ENCODE data around the gene GALNT7.

Gene GALNT7

DNA sequence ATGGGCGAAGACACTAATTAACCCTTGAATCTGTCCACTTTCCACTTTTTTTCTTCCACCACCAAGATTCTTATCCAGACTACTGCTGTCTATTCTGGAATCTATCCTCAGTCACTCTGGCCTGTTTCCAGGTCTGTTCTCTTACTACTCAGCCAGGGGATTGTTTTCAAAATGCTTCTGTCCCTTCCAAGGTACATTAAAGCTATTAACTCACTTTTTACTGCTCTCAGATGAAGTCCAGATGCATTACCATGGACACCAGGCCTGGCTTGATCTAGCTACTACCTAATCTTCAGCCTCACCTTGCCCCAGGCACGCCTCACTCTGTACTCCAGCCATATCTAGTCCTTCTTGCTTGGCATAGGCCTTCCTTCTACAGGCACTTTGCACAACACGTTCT, 66.4 kb downstream of the GALNT7 start:
- TF ChIP-seq, protein P1, sequence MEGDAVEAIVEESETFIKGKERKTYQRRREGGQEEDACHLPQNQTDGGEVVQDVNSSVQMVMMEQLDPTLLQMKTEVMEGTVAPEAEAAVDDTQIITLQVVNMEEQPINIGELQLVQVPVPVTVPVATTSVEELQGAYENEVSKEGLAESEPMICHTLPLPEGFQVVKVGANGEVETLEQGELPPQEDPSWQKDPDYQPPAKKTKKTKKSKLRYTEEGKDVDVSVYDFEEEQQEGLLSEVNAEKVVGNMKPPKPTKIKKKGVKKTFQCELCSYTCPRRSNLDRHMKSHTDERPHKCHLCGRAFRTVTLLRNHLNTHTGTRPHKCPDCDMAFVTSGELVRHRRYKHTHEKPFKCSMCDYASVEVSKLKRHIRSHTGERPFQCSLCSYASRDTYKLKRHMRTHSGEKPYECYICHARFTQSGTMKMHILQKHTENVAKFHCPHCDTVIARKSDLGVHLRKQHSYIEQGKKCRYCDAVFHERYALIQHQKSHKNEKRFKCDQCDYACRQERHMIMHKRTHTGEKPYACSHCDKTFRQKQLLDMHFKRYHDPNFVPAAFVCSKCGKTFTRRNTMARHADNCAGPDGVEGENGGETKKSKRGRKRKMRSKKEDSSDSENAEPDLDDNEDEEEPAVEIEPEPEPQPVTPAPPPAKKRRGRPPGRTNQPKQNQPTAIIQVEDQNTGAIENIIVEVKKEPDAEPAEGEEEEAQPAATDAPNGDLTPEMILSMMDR (IDR thresholded peaks at IDR 0.05; ENCODE audit: extremely low read depth, missing control alignments): no peak
- DNase-seq (ENCODE audit: low spot score): no peak

DNA sequence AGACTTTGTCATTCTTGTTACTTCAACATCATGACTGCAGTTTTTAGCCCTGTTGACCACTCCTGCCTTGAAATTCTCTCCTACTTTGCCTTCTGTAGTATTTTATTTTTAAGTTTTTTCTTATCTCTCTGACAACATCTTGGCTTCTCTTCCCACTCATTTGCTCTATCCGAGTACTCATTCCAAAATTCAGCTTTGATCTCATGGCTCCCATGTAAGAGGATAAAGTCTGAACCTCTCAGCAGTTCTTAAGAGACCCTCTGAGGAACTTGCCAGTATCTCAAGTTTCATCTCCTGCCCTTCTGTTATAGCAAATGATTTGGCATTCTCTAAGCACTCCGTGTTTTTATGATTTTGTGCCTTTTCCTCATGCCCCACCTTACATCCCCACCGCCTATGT, 67.7 kb downstream of the GALNT7 start:
- DNase-seq (ENCODE audit: low spot score): no peak
- TF ChIP-seq, protein P1 (IDR thresholded peaks at IDR 0.05; ENCODE audit: extremely low read depth, missing control alignments): no peak

DNA sequence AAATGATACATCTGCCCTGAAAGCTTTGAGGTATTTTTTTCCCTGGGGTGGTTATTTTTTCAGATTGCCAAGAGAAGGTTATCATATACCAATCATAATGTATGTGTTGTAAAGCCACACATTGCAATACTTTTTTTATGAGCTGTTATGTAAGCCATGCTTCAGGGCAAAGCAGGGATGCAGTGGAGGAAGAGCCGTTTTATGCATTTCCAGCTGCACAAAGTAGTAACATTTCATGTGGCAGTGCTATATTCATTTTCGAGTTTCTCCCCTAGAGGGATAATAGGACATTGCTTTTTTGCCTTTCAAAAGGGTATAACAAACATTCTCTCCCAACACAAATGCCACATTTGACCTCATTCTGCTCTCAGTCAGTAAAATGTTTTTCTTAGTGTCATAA, 68.5 kb downstream of the GALNT7 start:
- no peak for DNase-seq (ENCODE audit: low spot score)
- TF ChIP-seq, protein P1 (IDR thresholded peaks at IDR 0.05; ENCODE audit: extremely low read depth, missing control alignments): no peak

DNA sequence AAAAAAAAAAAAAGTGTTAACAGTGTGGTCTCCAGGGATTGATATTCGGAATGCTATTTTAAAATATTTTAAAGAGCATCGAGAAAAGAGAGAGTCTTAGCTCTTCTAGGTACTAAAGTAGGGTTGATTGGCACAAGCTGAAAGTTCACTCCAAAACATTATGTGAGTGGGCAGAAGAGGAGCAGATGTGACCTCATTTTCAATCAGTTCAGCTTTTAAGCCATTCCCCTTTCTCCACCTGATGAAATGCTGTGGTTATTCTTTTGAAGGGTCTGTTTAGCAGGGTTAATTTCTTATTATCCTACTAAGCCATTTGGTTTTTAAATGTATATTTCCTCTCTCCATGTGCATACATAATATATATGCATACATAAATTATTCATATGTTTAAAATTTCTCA, 69.2 kb downstream of the GALNT7 start:
- DNase-seq (ENCODE audit: low spot score): no peak
- TF ChIP-seq, protein P1 (IDR thresholded peaks at IDR 0.05; ENCODE audit: extremely low read depth, missing control alignments): no peak

DNA sequence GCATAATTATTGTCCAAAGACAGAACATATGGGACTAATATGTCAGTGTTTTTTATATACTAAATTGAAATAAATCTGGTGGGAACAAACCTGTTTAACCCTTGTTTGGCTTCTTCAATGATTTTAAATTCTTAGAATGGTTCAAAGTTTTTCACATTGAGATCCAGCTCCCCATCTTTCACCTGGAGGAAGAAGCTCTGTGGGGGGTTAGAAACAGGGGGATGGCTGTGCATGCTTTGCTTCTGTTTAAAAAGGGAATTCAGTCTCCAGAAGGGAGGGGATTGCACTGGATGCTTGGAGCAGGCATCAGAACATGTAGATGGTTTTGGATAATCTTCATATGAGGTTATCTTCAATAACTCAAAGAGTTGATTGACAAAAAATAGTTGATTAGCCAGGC, 72.1 kb downstream of the GALNT7 start:
- TF ChIP-seq, protein P1 (IDR thresholded peaks at IDR 0.05; ENCODE audit: extremely low read depth, missing control alignments): no peak
- DNase-seq (ENCODE audit: low spot score): no peak

DNA sequence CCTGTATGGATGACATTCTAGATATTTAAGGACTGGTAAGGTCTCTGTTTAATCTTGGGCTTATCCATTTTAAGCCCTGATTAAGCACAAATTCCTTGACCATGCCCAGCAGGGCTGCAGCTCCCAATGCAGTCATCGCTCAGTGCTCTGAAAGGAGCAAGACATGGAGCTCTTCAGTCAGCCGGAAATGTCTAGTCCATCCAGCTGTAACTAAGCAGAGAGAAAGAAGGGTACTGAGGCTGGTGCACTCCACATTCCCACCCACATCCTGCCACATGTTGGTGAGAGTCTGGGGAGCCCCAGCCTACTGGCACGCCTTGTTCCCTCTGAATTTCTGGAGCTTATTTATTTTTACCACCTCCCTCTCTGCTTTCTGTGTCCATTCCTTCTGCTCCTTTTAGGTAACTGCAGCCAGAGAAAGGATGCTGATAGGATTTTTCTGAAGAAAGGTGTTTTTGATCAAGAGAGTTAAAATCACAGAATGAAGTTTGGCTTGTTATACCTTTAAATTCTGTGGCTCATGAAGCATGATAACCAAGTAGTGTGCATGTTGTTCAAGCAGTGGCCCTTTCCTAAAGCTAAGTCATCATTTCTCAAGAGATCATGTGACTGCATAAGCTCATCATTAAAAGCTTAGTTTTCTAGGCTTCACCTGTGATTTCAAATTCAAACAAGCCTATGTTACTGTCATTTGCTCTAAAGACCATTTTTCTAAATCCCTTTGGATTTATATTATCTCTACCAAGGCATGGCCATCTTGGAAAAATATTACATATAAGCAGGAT, 74.0 kb downstream of the GALNT7 start:
- no peak for DNase-seq (ENCODE audit: low spot score)
- TF ChIP-seq, protein P1 (IDR thresholded peaks at IDR 0.05; ENCODE audit: extremely low read depth, missing control alignments): no peak

DNA sequence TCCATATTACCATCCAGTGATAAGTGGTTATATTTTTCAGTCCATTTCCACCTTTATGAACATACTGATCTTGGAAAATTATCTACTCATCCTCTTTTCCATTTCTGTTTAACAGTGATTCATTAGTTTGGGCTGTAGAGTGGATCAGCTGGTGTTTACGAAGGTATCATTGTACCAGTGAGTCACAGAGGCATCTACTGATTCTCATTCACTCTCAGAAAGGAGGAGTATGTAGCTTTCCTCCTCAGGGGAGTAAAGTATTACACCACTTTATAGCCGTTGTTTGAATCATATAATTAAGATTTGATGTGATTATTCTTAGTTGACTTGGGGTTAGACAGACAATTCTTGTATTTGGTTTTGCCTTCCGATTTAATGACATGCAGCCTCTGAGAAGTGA, 74.7 kb downstream of the GALNT7 start:
- DNase-seq (ENCODE audit: low spot score): no peak
- TF ChIP-seq, protein P1 (IDR thresholded peaks at IDR 0.05; ENCODE audit: extremely low read depth, missing control alignments): no peak
